Osteoblast (primary cell): ENCODE results near the gene PHF23. TPM values are rescaled to one million over a fixed set of nuclear protein-coding genes. Genes with fewer than 3 reads are reported as not detected.
A peak's percentile ranks its signal among the peaks of the same experiment; 100 is the strongest.

ENCODE experiments used
- DNase-seq: peaks from one replicate; pipeline ENCODE4 v3.0.0; 2011; ENCODE audit warnings: low spot score, mixed read lengths; ENCODE audit not compliant: insufficient read length; ENCODE audit errors: missing footprints
- H2AFZ ChIP-seq: 2 replicates; pipeline ENCODE4 v1.6.0; 2011; ENCODE audit warnings: mild to moderate bottlenecking, low read length
- H3K27ac ChIP-seq: 2 replicates; pipeline ENCODE4 v1.5.1; 2011; ENCODE audit warnings: mild to moderate bottlenecking, low read depth, low read length, moderate library complexity
- H3K27me3 ChIP-seq: 2 replicates; pipeline ENCODE4 v1.6.0; 2012; ENCODE audit warnings: mild to moderate bottlenecking, control low read depth, inconsistent platforms, low read length, moderate library complexity; ENCODE audit not compliant: insufficient read depth
- H3K36me3 ChIP-seq: 2 replicates; pipeline ENCODE4 v1.5.1; 2011; ENCODE audit warnings: mild to moderate bottlenecking, low read length, control low read depth, moderate library complexity; ENCODE audit not compliant: insufficient read depth
- H3K4me1 ChIP-seq: 2 replicates; pipeline ENCODE4 v1.5.1; 2011; ENCODE audit warnings: mild to moderate bottlenecking, low read length, control low read depth, moderate library complexity; ENCODE audit not compliant: insufficient read depth
- H3K4me2 ChIP-seq: 2 replicates; pipeline ENCODE4 v1.6.0; 2011; ENCODE audit warnings: mild to moderate bottlenecking, low read length; ENCODE audit not compliant: insufficient read depth
- H3K4me3 ChIP-seq: fragments of 200-600 bp; sonication (generic); 3 replicates; pipeline ENCODE4 v1.5.1; 2012; ENCODE audit warnings: mild to moderate bottlenecking, low read length, inconsistent platforms; ENCODE audit not compliant: insufficient read depth
- H3K79me2 ChIP-seq: 2 replicates; pipeline ENCODE4 v1.6.0; 2012; ENCODE audit warnings: mild to moderate bottlenecking, low read length, control low read depth, inconsistent platforms; ENCODE audit not compliant: insufficient read depth
- H3K9me3 ChIP-seq: 2 replicates; pipeline ENCODE4 v1.5.1; 2011; ENCODE audit warnings: low read depth, low read length, control low read depth
- H4K20me1 ChIP-seq: 2 replicates; pipeline ENCODE4 v1.6.0; 2012; ENCODE audit warnings: mild to moderate bottlenecking, low read length, control low read depth; ENCODE audit not compliant: insufficient read depth
- CTCF ChIP-seq: IDR thresholded peaks from 2 replicates; pipeline ENCODE4 v1.5.1; 2011; ENCODE audit warnings: mild to moderate bottlenecking, low read depth, low read length, moderate library complexity; ENCODE audit errors: extremely low read depth
- total RNA-seq: library from RNA; depleted of rRNA; stranded (reverse); fragments of >200 nt; gene quantifications from 2 replicates; pipeline ENCODE4 v1.2.3, GENCODE V29; 2012

Gene PHF23
- total RNA-seq, 1 donor = 53.2 TPM

GRCh38 chr17:7240375-7240774 is 1.1 kb upstream of the PHF23 start:
- H3K4me1 ChIP-seq = peaks cover 39% of the 10 kb centered on the region
- H2AFZ ChIP-seq = no peak overlapping the region
- H3K4me2 ChIP-seq = peak overlapping the region; percentile 98
- peaks cover 48% of the 10 kb centered on the region for H3K36me3 ChIP-seq
- peaks cover 34% of the 10 kb centered on the region for H4K20me1 ChIP-seq
- H3K79me2 ChIP-seq = peaks cover 74% of the 10 kb centered on the region
- no peaks in the 10 kb centered on the region for H3K9me3 ChIP-seq
- peak overlapping the region; percentile 86 for H3K4me3 ChIP-seq
- no peak for DNase-seq
- H3K27ac ChIP-seq = peak overlapping the region; percentile 84
- no peaks in the 10 kb centered on the region for H3K27me3 ChIP-seq
- no peak for TF ChIP-seq CTCF

- peaks cover 34% of the 10 kb centered on the region for H4K20me1 ChIP-seq
- H3K9me3 ChIP-seq = no peaks in the 10 kb centered on the region
- TF ChIP-seq CTCF = no peak
- DNase-seq = peak; percentile 89
- H3K4me3 ChIP-seq = peak overlapping the region; percentile 96
- peaks cover 46% of the 10 kb centered on the region for H3K4me1 ChIP-seq
- peak overlapping the region; percentile 75 for H3K27ac ChIP-seq
- peak overlapping the region; percentile 69 for H3K4me2 ChIP-seq
- H3K36me3 ChIP-seq = peaks cover 42% of the 10 kb centered on the region
- peaks cover 81% of the 10 kb centered on the region for H3K79me2 ChIP-seq
- no peak overlapping the region for H2AFZ ChIP-seq
- no peaks in the 10 kb centered on the region for H3K27me3 ChIP-seq
These were observed 702 bp downstream of the PHF23 start for GRCh38 chr17:7238420-7239090.

GRCh38 chr17:7237761-7238419 is 1.4 kb downstream of the PHF23 start:
- Histone ChIP-seq H3K27me3 (no peaks in the 10 kb centered on the region), H3K9me3 (no peaks in the 10 kb centered on the region), H2AFZ (no peak overlapping the region), H3K4me3 (peak overlapping the region; percentile 96), H4K20me1 (peaks cover 34% of the 10 kb centered on the region), H3K27ac (peak overlapping the region; percentile 17), H3K36me3 (peaks cover 42% of the 10 kb centered on the region), H3K4me2 (peak overlapping the region; percentile 78), H3K79me2 (peaks cover 83% of the 10 kb centered on the region), H3K4me1 (peaks cover 44% of the 10 kb centered on the region)
- DNase-seq = peak; percentile 93
- no peak for TF ChIP-seq CTCF

GRCh38 chr17:7237266-7237760 is 1.9 kb downstream of the PHF23 start:
- no peak for TF ChIP-seq CTCF
- DNase-seq = peak; percentile 58
- H3K27ac ChIP-seq = peak overlapping the region; percentile 17

More at GRCh38 chr17:7237266-7237760, 1.9 kb downstream of the PHF23 start:
- peaks cover 44% of the 10 kb centered on the region for H3K4me1 ChIP-seq
- H3K9me3 ChIP-seq = no peaks in the 10 kb centered on the region
- peaks cover 35% of the 10 kb centered on the region for H4K20me1 ChIP-seq
- H2AFZ ChIP-seq = no peak overlapping the region
- peaks cover 87% of the 10 kb centered on the region for H3K79me2 ChIP-seq
- peaks cover 42% of the 10 kb centered on the region for H3K36me3 ChIP-seq
- H3K4me3 ChIP-seq = peak overlapping the region; percentile 96
- H3K4me2 ChIP-seq = peak overlapping the region; percentile 78
- H3K27me3 ChIP-seq = no peaks in the 10 kb centered on the region
